Uterus (tissue), 2 donors: ENCODE measurements around the gene CCDC137.

Experiments
- POLR2A ChIP-seq, 2 donors: fragments of 450-650 bp; IDR thresholded peaks; one replicate each; pipeline ENCODE4 v1.6.1; 2016; ENCODE audit warnings: antibody characterized with exemption in 2 of 2, mild to moderate bottlenecking in 1 of 2, moderate library complexity in 1 of 2
- TF ChIP-seq, protein P1 (sequence below), 4 experiments: fragments of 200-600 bp in 2 of 4; fragments of 450-650 bp in 2 of 4; sonication (generic) in 2 of 4; IDR thresholded peaks; one replicate each; pipeline ENCODE4 v1.5.1; 2016 to 2019; ENCODE audit warnings: antibody characterized with exemption in 4 of 4, mild to moderate bottlenecking in 2 of 4, moderate library complexity in 1 of 4

- no peak for TF ChIP-seq POLR2A (IDR thresholded peaks at IDR 0.05)
- TF ChIP-seq, protein P1, sequence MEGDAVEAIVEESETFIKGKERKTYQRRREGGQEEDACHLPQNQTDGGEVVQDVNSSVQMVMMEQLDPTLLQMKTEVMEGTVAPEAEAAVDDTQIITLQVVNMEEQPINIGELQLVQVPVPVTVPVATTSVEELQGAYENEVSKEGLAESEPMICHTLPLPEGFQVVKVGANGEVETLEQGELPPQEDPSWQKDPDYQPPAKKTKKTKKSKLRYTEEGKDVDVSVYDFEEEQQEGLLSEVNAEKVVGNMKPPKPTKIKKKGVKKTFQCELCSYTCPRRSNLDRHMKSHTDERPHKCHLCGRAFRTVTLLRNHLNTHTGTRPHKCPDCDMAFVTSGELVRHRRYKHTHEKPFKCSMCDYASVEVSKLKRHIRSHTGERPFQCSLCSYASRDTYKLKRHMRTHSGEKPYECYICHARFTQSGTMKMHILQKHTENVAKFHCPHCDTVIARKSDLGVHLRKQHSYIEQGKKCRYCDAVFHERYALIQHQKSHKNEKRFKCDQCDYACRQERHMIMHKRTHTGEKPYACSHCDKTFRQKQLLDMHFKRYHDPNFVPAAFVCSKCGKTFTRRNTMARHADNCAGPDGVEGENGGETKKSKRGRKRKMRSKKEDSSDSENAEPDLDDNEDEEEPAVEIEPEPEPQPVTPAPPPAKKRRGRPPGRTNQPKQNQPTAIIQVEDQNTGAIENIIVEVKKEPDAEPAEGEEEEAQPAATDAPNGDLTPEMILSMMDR (IDR thresholded peaks at IDR 0.05): no peak
Observed at GRCh38 chr17:81690066-81690465, 23.5 kb downstream of the CCDC137 start.
